Measurements from ENCODE around the gene TMED8.
"Not testable (repeated sequence)": the region's sequence is repeated elsewhere in the genome, so short reads cannot be mapped to it uniquely, and the experiment has no call there.

DNA sequence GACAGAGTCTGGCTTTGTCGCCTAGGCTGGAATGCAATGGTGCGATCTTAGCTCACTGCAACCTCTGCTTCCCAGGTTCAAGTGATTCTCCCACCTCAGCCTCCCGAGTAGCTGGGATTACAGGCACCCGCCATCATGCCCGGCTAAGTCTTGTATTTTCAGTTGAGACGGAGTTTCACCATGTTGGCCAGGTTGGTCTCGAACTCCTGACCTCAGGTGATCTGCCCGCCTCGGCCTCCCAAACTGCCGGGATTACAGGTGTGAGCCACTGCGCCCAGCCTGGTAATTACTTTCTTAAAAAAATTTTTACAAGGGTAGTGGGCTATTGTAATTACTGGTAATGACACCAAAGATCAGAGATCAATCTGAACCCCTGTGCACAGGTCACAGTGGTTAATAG lies 58.1 kb downstream of the TMED8 start:
- TF ChIP-seq, protein P1, sequence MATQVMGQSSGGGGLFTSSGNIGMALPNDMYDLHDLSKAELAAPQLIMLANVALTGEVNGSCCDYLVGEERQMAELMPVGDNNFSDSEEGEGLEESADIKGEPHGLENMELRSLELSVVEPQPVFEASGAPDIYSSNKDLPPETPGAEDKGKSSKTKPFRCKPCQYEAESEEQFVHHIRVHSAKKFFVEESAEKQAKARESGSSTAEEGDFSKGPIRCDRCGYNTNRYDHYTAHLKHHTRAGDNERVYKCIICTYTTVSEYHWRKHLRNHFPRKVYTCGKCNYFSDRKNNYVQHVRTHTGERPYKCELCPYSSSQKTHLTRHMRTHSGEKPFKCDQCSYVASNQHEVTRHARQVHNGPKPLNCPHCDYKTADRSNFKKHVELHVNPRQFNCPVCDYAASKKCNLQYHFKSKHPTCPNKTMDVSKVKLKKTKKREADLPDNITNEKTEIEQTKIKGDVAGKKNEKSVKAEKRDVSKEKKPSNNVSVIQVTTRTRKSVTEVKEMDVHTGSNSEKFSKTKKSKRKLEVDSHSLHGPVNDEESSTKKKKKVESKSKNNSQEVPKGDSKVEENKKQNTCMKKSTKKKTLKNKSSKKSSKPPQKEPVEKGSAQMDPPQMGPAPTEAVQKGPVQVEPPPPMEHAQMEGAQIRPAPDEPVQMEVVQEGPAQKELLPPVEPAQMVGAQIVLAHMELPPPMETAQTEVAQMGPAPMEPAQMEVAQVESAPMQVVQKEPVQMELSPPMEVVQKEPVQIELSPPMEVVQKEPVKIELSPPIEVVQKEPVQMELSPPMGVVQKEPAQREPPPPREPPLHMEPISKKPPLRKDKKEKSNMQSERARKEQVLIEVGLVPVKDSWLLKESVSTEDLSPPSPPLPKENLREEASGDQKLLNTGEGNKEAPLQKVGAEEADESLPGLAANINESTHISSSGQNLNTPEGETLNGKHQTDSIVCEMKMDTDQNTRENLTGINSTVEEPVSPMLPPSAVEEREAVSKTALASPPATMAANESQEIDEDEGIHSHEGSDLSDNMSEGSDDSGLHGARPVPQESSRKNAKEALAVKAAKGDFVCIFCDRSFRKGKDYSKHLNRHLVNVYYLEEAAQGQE (IDR thresholded peaks at IDR 0.05; ENCODE audit: low read depth): not testable (repeated sequence)
- TF ChIP-seq, protein P2, sequence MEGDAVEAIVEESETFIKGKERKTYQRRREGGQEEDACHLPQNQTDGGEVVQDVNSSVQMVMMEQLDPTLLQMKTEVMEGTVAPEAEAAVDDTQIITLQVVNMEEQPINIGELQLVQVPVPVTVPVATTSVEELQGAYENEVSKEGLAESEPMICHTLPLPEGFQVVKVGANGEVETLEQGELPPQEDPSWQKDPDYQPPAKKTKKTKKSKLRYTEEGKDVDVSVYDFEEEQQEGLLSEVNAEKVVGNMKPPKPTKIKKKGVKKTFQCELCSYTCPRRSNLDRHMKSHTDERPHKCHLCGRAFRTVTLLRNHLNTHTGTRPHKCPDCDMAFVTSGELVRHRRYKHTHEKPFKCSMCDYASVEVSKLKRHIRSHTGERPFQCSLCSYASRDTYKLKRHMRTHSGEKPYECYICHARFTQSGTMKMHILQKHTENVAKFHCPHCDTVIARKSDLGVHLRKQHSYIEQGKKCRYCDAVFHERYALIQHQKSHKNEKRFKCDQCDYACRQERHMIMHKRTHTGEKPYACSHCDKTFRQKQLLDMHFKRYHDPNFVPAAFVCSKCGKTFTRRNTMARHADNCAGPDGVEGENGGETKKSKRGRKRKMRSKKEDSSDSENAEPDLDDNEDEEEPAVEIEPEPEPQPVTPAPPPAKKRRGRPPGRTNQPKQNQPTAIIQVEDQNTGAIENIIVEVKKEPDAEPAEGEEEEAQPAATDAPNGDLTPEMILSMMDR (IDR thresholded peaks at IDR 0.05 in 2 of 3, conservative IDR thresholded peaks at IDR 0.05 in 1 of 3; ENCODE audit: borderline replicate concordance in 1 of 3, insufficient read depth in 1 of 3, low read depth in 2 of 3, low read length in 2 of 3): not testable (repeated sequence)
- TF ChIP-seq ZNF274 (IDR thresholded peaks at IDR 0.05; ENCODE audit: low read depth, low read length); SP1 (IDR thresholded peaks at IDR 0.05; ENCODE audit: low read depth); POLR2A (IDR thresholded peaks at IDR 0.05; ENCODE audit: borderline replicate concordance, extremely low read depth, insufficient read depth, insufficient read length); POLR2AphosphoS5 (IDR thresholded peaks at IDR 0.05; ENCODE audit: low read depth, low read length); RAD21 (IDR thresholded peaks at IDR 0.05; ENCODE audit: low read depth); CEBPB (IDR thresholded peaks at IDR 0.05; ENCODE audit: low read depth); EZH2 (IDR thresholded peaks at IDR 0.05); EZH2phosphoT487 (IDR thresholded peaks at IDR 0.05; ENCODE audit: borderline replicate concordance); EGR1 (IDR thresholded peaks at IDR 0.05; ENCODE audit: low read depth): not testable (repeated sequence)
- TF ChIP-seq, protein P3, sequence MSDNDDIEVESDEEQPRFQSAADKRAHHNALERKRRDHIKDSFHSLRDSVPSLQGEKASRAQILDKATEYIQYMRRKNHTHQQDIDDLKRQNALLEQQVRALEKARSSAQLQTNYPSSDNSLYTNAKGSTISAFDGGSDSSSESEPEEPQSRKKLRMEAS (IDR thresholded peaks at IDR 0.05): not testable (repeated sequence)

All from HCT116 (cell line).